Neuronal stem cell (in vitro differentiated cells): ENCODE data around the gene SPAG16.

Source experiments
- DNase-seq: peaks from one replicate; pipeline ENCODE4 v3.0.0-alpha.2; 2013; ENCODE audit warnings: low spot score
- H2AFZ ChIP-seq: one replicate; pipeline ENCODE4 v1.6.1; 2013; ENCODE audit warnings: mild to moderate bottlenecking, low read length, inconsistent platforms
- H2AK5ac ChIP-seq: 2 replicates; pipeline ENCODE4 v1.6.1; 2013; ENCODE audit warnings: low read depth, mild to moderate bottlenecking, inconsistent platforms, low read length, moderate library complexity, mixed read lengths
- H2BK120ac ChIP-seq: 2 replicates; pipeline ENCODE4 v1.6.1; 2013; ENCODE audit warnings: low read depth, mild to moderate bottlenecking, inconsistent platforms, low read length, moderate library complexity, mixed read lengths
- H2BK12ac ChIP-seq: one replicate; pipeline ENCODE4 v1.6.1; 2013; ENCODE audit warnings: low read length, inconsistent platforms
- H2BK15ac ChIP-seq: 2 replicates; pipeline ENCODE4 v1.6.1; 2013; ENCODE audit warnings: mild to moderate bottlenecking, low read length, inconsistent platforms, mixed read lengths
- H2BK5ac ChIP-seq: one replicate; pipeline ENCODE4 v1.6.1; 2013; ENCODE audit warnings: inconsistent platforms, mild to moderate bottlenecking, low read length, moderate library complexity
- H3K14ac ChIP-seq: one replicate; pipeline ENCODE4 v1.6.1; 2013; ENCODE audit warnings: low read length, inconsistent platforms
- H3K18ac ChIP-seq: 2 replicates; pipeline ENCODE4 v1.6.1; 2013; ENCODE audit warnings: low read length, inconsistent platforms
- H3K23ac ChIP-seq: 2 replicates; pipeline ENCODE4 v1.6.1; 2013; ENCODE audit warnings: low read depth, mild to moderate bottlenecking, mixed read lengths, low read length, inconsistent platforms; ENCODE audit not compliant: poor library complexity
- H3K27ac ChIP-seq: replicated peaks from 3 replicates; pipeline ENCODE4 v1.5.1; 2013; ENCODE audit warnings: low read length, inconsistent platforms
- H3K27me3 ChIP-seq, 3 experiments: 2 replicates each; pipeline ENCODE4 v1.6.1; 2013; ENCODE audit warnings: low read length in 3 of 3, mild to moderate bottlenecking in 2 of 3, inconsistent platforms in 1 of 3, low read depth in 1 of 3, mixed read lengths in 1 of 3, moderate library complexity in 1 of 3; ENCODE audit not compliant: control insufficient read depth in 3 of 3, insufficient read depth in 3 of 3
- H3K36me3 ChIP-seq, 2 donors: replicated peaks in 1 of 2; 2 replicates each; pipeline ENCODE4 v1.6.1; 2013; ENCODE audit warnings: low read length in 2 of 2; ENCODE audit not compliant: control insufficient read depth in 2 of 2, insufficient read depth in 2 of 2
- H3K4ac ChIP-seq: 2 replicates; pipeline ENCODE4 v1.6.1; 2013; ENCODE audit warnings: inconsistent platforms, mild to moderate bottlenecking, low read length, moderate library complexity
- H3K4me1 ChIP-seq, 2 donors: 1 replicate in 1 of 2; 2 replicates in 1 of 2; pipeline ENCODE4 v1.6.1; 2013; ENCODE audit warnings: low read length in 2 of 2, low read depth in 1 of 2; ENCODE audit not compliant: control insufficient read depth in 2 of 2, insufficient read depth in 1 of 2
- H3K4me2 ChIP-seq: one replicate; pipeline ENCODE4 v1.6.1; 2013; ENCODE audit warnings: mild to moderate bottlenecking, low read length, inconsistent platforms; ENCODE audit not compliant: insufficient read depth, poor library complexity, severe bottlenecking
- H3K4me3 ChIP-seq, 2 donors: 2 replicates each; pipeline ENCODE4 v1.5.1; 2013; ENCODE audit warnings: low read length in 2 of 2, mild to moderate bottlenecking in 2 of 2, inconsistent platforms in 1 of 2, moderate library complexity in 1 of 2
- H3K79me1 ChIP-seq: one replicate; pipeline ENCODE4 v1.6.1; 2013; ENCODE audit warnings: low read depth, mild to moderate bottlenecking, inconsistent platforms, low read length, moderate library complexity
- H3K9ac ChIP-seq: one replicate; pipeline ENCODE4 v1.6.1; 2013; ENCODE audit warnings: mild to moderate bottlenecking, low read depth, low read length, inconsistent platforms; ENCODE audit not compliant: poor library complexity
- H3K9me3 ChIP-seq, 2 donors: replicated peaks in 1 of 2; 2 replicates each; pipeline versions ENCODE3 to v1.6.1; 2013; ENCODE audit warnings: low read length in 2 of 2, mild to moderate bottlenecking in 2 of 2, inconsistent platforms in 1 of 2, low read depth in 1 of 2, mixed read lengths in 1 of 2, moderate library complexity in 1 of 2; ENCODE audit not compliant: control insufficient read depth in 2 of 2, insufficient read depth in 1 of 2
- H4K8ac ChIP-seq: one replicate; pipeline ENCODE4 v1.6.1; 2013; ENCODE audit warnings: low read depth, mild to moderate bottlenecking, inconsistent platforms, low read length, moderate library complexity
- H4K91ac ChIP-seq: one replicate; pipeline ENCODE4 v1.6.1; 2013; ENCODE audit warnings: low read length, low read depth, mild to moderate bottlenecking, inconsistent platforms; ENCODE audit not compliant: poor library complexity
- WGBS, 2 donors: extraction: QIAGEN DNeasy Blood & Tissue Kit; methylation state at CpG; one replicate each; pipeline ENCODE4 v1.1.7; 2013; ENCODE audit warnings: missing lambda C conversion rate in 2 of 2, mixed read lengths in 1 of 2; ENCODE audit not compliant: insufficient read length in 2 of 2, insufficient replicate concordance in 1 of 2; ENCODE audit errors: extremely low coverage in 2 of 2; 5-methylcytosine and 5-hydroxymethylcytosine counted together

SPAG16 gene

GRCh38 chr2:213266421-213266820 is 17.8 kb upstream of the SPAG16 start:
- H3K27ac ChIP-seq, result no peak overlapping the region
- H2BK120ac ChIP-seq, result no peak overlapping the region
- H2AFZ ChIP-seq, result peak overlapping the region; percentile 73
- no peaks in the 10 kb centered on the region for H3K27me3 ChIP-seq
- H2BK15ac ChIP-seq, result no peak overlapping the region
- no peak overlapping the region for H3K4me2 ChIP-seq
- no peaks in the 10 kb centered on the region for H3K36me3 ChIP-seq
- H2BK5ac ChIP-seq, result no peak overlapping the region
- no CpG with 5 or more reads among the region's 2 CpGs for WGBS, 2 donors
- no peak for DNase-seq
- no peaks in the 10 kb centered on the region for H3K9me3 ChIP-seq
- no peak overlapping the region for H2BK12ac ChIP-seq
- no peak overlapping the region for H4K91ac ChIP-seq
- no peak overlapping the region for H3K4me3 ChIP-seq
- H3K4ac ChIP-seq, result no peak overlapping the region
- no peak overlapping the region for H3K18ac ChIP-seq
- H3K9ac ChIP-seq, result no peak overlapping the region
- H4K8ac ChIP-seq, result no peak overlapping the region
- H3K23ac ChIP-seq, result no peak overlapping the region
- no peaks in the 10 kb centered on the region for H3K79me1 ChIP-seq
- peaks cover 0 to 2% of the 10 kb centered on the region in 2 donors for H3K4me1 ChIP-seq
- H3K14ac ChIP-seq, result no peak overlapping the region
- H2AK5ac ChIP-seq, result no peak overlapping the region

DNA sequence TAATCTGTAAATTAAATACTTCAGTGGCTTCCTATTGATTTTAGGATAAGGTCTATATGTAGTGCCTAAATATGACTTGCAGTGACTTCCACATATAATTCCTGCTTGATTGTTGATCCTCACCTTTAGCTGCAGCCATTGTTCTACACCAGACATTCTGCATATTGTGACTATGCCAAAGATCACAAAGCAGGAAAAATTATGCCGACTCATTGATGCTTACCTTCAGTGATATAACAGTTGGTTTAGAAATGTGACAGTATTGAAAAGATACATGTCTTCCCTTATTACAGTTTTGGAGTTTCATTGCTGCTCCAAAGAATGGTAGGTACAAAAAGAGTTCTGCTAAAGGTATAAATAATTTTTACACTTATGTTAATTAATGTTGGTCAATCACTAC is 12.3 kb upstream of the SPAG16 start:
- no peak overlapping the region for H3K4me2 ChIP-seq
- H3K36me3 ChIP-seq, result no peaks in the 10 kb centered on the region
- WGBS, 2 donors, result no CpG with 5 or more reads among the region's 1 CpG
- H4K91ac ChIP-seq, result no peak overlapping the region
- H3K79me1 ChIP-seq, result no peaks in the 10 kb centered on the region
- no peak overlapping the region for H3K4ac ChIP-seq
- no peak for DNase-seq
- no peak overlapping the region for H2BK12ac ChIP-seq
- H3K9me3 ChIP-seq, result peaks cover 0 to 7% of the 10 kb centered on the region in 2 donors
- H3K4me3 ChIP-seq, result no peak overlapping the region
- H2BK5ac ChIP-seq, result no peak overlapping the region
- H3K23ac ChIP-seq, result no peak overlapping the region
- H3K4me1 ChIP-seq, result no peaks in the 10 kb centered on the region
- no peak overlapping the region for H2AFZ ChIP-seq
- no peak overlapping the region for H3K14ac ChIP-seq
- H3K27ac ChIP-seq, result no peak overlapping the region
- H3K9ac ChIP-seq, result no peak overlapping the region
- H3K18ac ChIP-seq, result no peak overlapping the region
- H2BK120ac ChIP-seq, result no peak overlapping the region
- no peak overlapping the region for H2BK15ac ChIP-seq
- H4K8ac ChIP-seq, result no peak overlapping the region
- H2AK5ac ChIP-seq, result no peak overlapping the region
- H3K27me3 ChIP-seq, result no peaks in the 10 kb centered on the region

DNA sequence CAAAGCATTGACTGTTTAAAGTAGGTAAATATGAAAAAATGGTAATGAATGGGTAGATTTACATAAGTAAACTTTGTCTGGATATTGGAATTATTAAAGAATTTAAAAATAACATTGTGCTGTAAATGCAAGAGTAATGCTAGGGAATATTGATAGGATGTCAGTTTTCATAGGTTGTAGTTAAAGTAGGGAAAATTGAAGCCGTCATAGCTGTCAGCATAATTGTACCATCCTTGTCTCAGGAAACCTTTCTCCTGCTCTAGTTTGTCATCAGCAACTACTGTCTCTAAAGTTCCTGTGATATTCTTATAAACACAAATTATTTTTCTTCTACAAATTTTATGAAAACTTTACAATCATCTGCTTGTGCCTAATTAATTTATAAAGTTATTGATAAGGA is 10.1 kb upstream of the SPAG16 start:
- H3K14ac ChIP-seq, result no peak overlapping the region
- H2BK5ac ChIP-seq, result no peak overlapping the region
- WGBS, 2 donors, result no CpG with 5 or more reads among the region's 1 CpG

GRCh38 chr2:213275265-213275664 is 9.0 kb upstream of the SPAG16 start:
- Histone ChIP-seq H3K14ac (no peak overlapping the region), H3K9me3 (peaks cover 0 to 16% of the 10 kb centered on the region in 2 donors), H3K18ac (no peak overlapping the region), H2AFZ (peak overlapping the region; percentile 40), H3K4me2 (no peak overlapping the region), H2AK5ac (no peak overlapping the region), H4K8ac (no peak overlapping the region), H2BK15ac (no peak overlapping the region), H3K27me3 (no peaks in the 10 kb centered on the region), H3K4ac (no peak overlapping the region), H2BK120ac (no peak overlapping the region), H2BK12ac (no peak overlapping the region), H3K79me1 (no peaks in the 10 kb centered on the region), H3K4me1 (no peaks in the 10 kb centered on the region), H3K9ac (no peak overlapping the region), H3K23ac (no peak overlapping the region), H4K91ac (no peak overlapping the region), H3K4me3 (no peak overlapping the region), H2BK5ac (no peak overlapping the region), H3K27ac (no peak overlapping the region), H3K36me3 (no peaks in the 10 kb centered on the region)
- no CpG with 5 or more reads among the region's 1 CpG for WGBS, 2 donors
- DNase-seq, result no peak

More for the DNA sequence above, 10.1 kb upstream of the SPAG16 start:
- no peak overlapping the region for H2BK15ac ChIP-seq
- no peaks in the 10 kb centered on the region for H3K4me1 ChIP-seq
- peaks cover 0 to 16% of the 10 kb centered on the region in 2 donors for H3K9me3 ChIP-seq
- H3K4ac ChIP-seq, result no peak overlapping the region
- no peak overlapping the region for H3K23ac ChIP-seq
- no peak overlapping the region for H3K4me3 ChIP-seq
- H2AFZ ChIP-seq, result no peak overlapping the region
- no peak overlapping the region for H2BK12ac ChIP-seq
- no peaks in the 10 kb centered on the region for H3K27me3 ChIP-seq
- no peak overlapping the region for H4K91ac ChIP-seq
- H3K27ac ChIP-seq, result no peak overlapping the region
- no peak overlapping the region for H2AK5ac ChIP-seq
- no peak overlapping the region for H3K9ac ChIP-seq
- no peak overlapping the region for H4K8ac ChIP-seq
- H3K18ac ChIP-seq, result no peak overlapping the region
- H3K79me1 ChIP-seq, result no peaks in the 10 kb centered on the region
- no peaks in the 10 kb centered on the region for H3K36me3 ChIP-seq
- H3K4me2 ChIP-seq, result no peak overlapping the region
- H2BK120ac ChIP-seq, result no peak overlapping the region
- DNase-seq, result no peak
